Neural progenitor cell (in vitro differentiated cells): ENCODE data around the gene SEPTIN8. TPM values are rescaled to one million over a fixed set of nuclear protein-coding genes. Genes with fewer than 3 reads are reported as not detected.

Experiments
- DNase-seq: peaks from one replicate; pipeline ENCODE4 v3.0.0-alpha.2; 2016; ENCODE audit warnings: low spot score
- H2AFZ ChIP-seq: fragments of 200-600 bp; sonication (generic); replicated peaks from 2 replicates; pipeline ENCODE4 v1.6.1; 2016; ENCODE audit warnings: antibody characterized with exemption
- H3F3A ChIP-seq: fragments of 200-600 bp; sonication (generic); 2 replicates; pipeline ENCODE4 v1.6.1; 2016; ENCODE audit warnings: antibody characterized with exemption, low read depth
- H3K27ac ChIP-seq: fragments of 200-600 bp; sonication (generic); 2 replicates; pipeline ENCODE4 v1.5.1; 2016; ENCODE audit warnings: mild to moderate bottlenecking
- H3K27me3 ChIP-seq: fragments of 200-600 bp; sonication (generic); 2 replicates; pipeline ENCODE4 v1.6.1; 2016; ENCODE audit warnings: mild to moderate bottlenecking, moderate library complexity
- H3K36me3 ChIP-seq: fragments of 200-600 bp; sonication (generic); 2 replicates; pipeline ENCODE4 v1.5.1; 2016
- H3K4me1 ChIP-seq: fragments of 200-600 bp; sonication (generic); 2 replicates; pipeline ENCODE4 v1.6.1; 2016; ENCODE audit warnings: mixed run types
- H3K4me2 ChIP-seq: fragments of 200-600 bp; sonication (generic); 2 replicates; pipeline ENCODE4 v1.6.1; 2016
- H3K4me3 ChIP-seq: fragments of 200-600 bp; sonication (generic); 2 replicates; pipeline ENCODE4 v1.5.1; 2016
- H3K79me2 ChIP-seq: fragments of 200-600 bp; sonication (generic); 2 replicates; pipeline ENCODE4 v1.6.1; 2016; ENCODE audit warnings: low read depth
- H3K9ac ChIP-seq: fragments of 200-600 bp; sonication (generic); 2 replicates; pipeline ENCODE4 v1.6.1; 2016
- H3K9me3 ChIP-seq: fragments of 200-600 bp; sonication (generic); 2 replicates; pipeline ENCODE4 v1.5.1; 2016; ENCODE audit warnings: low read depth
- H4K20me1 ChIP-seq: fragments of 200-600 bp; sonication (generic); 2 replicates; pipeline ENCODE4 v1.6.1; 2016; ENCODE audit warnings: low read depth
- H3K27ac Mint-ChIP-seq: 3 replicates; pipeline ENCODE4 v1.8.0; 2021; ENCODE audit warnings: mixed read lengths
- H3K27me3 Mint-ChIP-seq: 2 replicates; pipeline ENCODE4 v1.8.0; 2022; ENCODE audit warnings: low read depth, mild to moderate bottlenecking, inconsistent platforms, moderate library complexity, mixed read lengths; ENCODE audit not compliant: insufficient read depth
- H3K36me3 Mint-ChIP-seq: 3 replicates; pipeline ENCODE4 v1.8.0; 2021; ENCODE audit warnings: mixed read lengths
- H3K4me1 Mint-ChIP-seq: 3 replicates; pipeline ENCODE4 v1.8.0; 2021; ENCODE audit warnings: mixed read lengths
- H3K4me3 Mint-ChIP-seq: 3 replicates; pipeline ENCODE4 v1.8.0; 2021; ENCODE audit warnings: mild to moderate bottlenecking, moderate library complexity, mixed read lengths
- H3K9me3 Mint-ChIP-seq: 3 replicates; pipeline ENCODE4 v1.8.0; 2020; ENCODE audit warnings: mixed read lengths
- EZH2 ChIP-seq: fragments of 200-600 bp; sonication (generic); IDR thresholded peaks from 2 replicates; pipeline ENCODE4 v1.6.1; 2017; ENCODE audit warnings: antibody characterized with exemption, mild to moderate bottlenecking, moderate library complexity
- EZH2phosphoT487 ChIP-seq: fragments of 200-600 bp; sonication (generic); IDR thresholded peaks from 2 replicates; pipeline ENCODE4 v1.6.1; 2017; ENCODE audit warnings: antibody characterized with exemption
- total RNA-seq: library from RNA; depleted of rRNA; stranded (reverse); fragments of >200 nt; gene quantifications from 2 replicates; pipeline ENCODE4 v1.2.3, GENCODE V29; 2015; ENCODE audit warnings: low replicate concordance
- TF ChIP-seq, protein P1 (sequence below): fragments of 200-600 bp; sonication (generic); IDR thresholded peaks from 2 replicates; pipeline ENCODE4 v1.5.1; 2017; ENCODE audit warnings: antibody characterized with exemption, mild to moderate bottlenecking

SEPTIN8 gene
- total RNA-seq, 1 donor from 2014 or later: 39.9 TPM

DNA sequence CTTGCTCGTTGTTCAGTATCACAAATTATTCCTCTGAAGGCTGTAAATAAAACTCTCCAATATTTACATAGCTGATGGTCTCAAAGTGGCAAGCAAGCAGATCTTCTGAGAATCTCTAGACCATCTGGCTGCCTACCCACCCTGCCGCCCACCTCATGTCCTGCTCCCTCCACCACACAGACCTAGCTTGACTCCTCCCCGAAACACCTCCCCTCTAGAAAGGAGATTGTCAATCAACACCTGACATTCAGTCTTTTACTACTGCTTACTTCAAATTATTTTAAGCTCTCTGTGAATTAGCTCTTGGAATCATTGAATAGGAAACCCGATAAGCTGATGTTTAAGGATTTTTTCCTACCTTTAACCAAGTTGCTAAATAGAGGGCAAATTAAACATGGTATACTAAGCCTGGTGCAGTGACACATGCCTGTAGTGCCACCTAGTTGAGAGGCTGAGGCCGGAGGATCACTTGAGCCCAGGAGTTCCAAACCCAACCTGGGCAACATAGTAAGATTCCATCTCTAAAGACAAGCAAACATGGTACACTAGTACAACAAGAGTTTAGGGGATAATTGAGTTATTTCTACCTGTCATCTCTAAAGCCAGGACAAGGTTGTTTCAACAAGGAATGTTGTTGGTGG, 25.1 kb upstream of the SEPTIN8 start:
- H3K4me1 ChIP-seq: peaks cover 14% of the 10 kb centered on the region
- H3K4me2 ChIP-seq: no peak overlapping the region
- H3K27ac Mint-ChIP-seq: no peak overlapping the region
- no peak for DNase-seq
- TF ChIP-seq EZH2phosphoT487 (no peak), EZH2 (no peak)
- TF ChIP-seq, protein P1, sequence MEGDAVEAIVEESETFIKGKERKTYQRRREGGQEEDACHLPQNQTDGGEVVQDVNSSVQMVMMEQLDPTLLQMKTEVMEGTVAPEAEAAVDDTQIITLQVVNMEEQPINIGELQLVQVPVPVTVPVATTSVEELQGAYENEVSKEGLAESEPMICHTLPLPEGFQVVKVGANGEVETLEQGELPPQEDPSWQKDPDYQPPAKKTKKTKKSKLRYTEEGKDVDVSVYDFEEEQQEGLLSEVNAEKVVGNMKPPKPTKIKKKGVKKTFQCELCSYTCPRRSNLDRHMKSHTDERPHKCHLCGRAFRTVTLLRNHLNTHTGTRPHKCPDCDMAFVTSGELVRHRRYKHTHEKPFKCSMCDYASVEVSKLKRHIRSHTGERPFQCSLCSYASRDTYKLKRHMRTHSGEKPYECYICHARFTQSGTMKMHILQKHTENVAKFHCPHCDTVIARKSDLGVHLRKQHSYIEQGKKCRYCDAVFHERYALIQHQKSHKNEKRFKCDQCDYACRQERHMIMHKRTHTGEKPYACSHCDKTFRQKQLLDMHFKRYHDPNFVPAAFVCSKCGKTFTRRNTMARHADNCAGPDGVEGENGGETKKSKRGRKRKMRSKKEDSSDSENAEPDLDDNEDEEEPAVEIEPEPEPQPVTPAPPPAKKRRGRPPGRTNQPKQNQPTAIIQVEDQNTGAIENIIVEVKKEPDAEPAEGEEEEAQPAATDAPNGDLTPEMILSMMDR: no peak
- H3K9me3 Mint-ChIP-seq: peaks cover 3% of the 10 kb centered on the region
- no peaks in the 10 kb centered on the region for H3F3A ChIP-seq
- H3K9me3 ChIP-seq: no peaks in the 10 kb centered on the region
- H3K4me3 ChIP-seq: no peak overlapping the region
- no peak overlapping the region for H3K27ac ChIP-seq
- H3K36me3 ChIP-seq: no peaks in the 10 kb centered on the region
- H3K4me3 Mint-ChIP-seq: no peak overlapping the region
- H2AFZ ChIP-seq: no peak overlapping the region
- H3K4me1 Mint-ChIP-seq: peaks cover 9% of the 10 kb centered on the region
- H3K27me3 Mint-ChIP-seq: peaks cover 6% of the 10 kb centered on the region
- H3K79me2 ChIP-seq: no peaks in the 10 kb centered on the region
- H3K27me3 ChIP-seq: no peaks in the 10 kb centered on the region
- H3K9ac ChIP-seq: no peak overlapping the region
- H3K36me3 Mint-ChIP-seq: no peaks in the 10 kb centered on the region
- H4K20me1 ChIP-seq: no peaks in the 10 kb centered on the region

DNA sequence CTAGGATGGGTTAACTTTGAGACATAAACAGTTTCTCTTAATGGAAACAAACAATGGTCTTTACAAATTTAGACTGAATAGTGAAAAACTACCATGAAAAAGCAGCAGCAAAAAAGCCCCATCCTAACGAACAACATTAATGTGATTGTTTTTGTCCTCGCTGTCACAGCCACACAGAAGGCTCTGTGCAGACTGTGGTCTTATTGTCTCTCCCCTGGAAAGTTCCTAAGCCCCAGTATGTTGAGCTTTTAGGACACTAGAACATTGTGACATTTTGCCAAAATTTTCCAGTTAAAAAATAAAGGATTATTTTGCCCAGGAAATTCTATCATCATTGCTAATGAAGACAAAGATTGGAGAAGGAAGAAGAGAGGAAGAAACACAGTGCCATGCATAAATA, 23.5 kb upstream of the SEPTIN8 start:
- Mint-ChIP-seq H3K27ac (no peak overlapping the region), H3K4me3 (no peak overlapping the region)
- H3K27ac ChIP-seq: no peak overlapping the region

DNA sequence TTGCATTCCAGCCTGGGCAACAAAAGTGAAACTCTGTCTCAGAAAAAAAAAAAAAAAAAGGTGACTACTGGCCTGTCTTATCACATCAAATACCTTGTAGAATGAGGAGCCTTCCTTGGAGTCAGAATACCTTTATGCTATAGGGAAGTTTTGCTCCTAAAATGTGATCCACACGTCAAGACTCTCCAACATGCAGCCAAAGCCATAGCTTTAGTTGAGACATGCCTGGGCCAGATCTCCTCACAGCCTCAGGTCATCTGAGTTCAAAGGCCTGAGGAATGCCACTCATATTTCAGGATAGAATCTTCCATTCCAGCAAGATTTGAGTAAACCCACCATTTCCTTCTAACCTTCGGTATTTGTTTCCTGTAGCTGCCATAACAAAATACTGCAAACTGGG, 22.4 kb upstream of the SEPTIN8 start:
- H3K4me1 Mint-ChIP-seq: no peaks in the 10 kb centered on the region
- no peak overlapping the region for H3K27ac Mint-ChIP-seq

More for the DNA sequence above, 23.5 kb upstream of the SEPTIN8 start:
- Mint-ChIP-seq H3K9me3 (peaks cover 3% of the 10 kb centered on the region), H3K4me1 (no peaks in the 10 kb centered on the region), H3K36me3 (no peaks in the 10 kb centered on the region), H3K27me3 (peaks cover 4% of the 10 kb centered on the region)
- Histone ChIP-seq H3K27me3 (no peaks in the 10 kb centered on the region), H3K79me2 (no peaks in the 10 kb centered on the region), H3F3A (no peaks in the 10 kb centered on the region), H2AFZ (peak overlapping the region; percentile 40), H4K20me1 (no peaks in the 10 kb centered on the region), H3K4me3 (no peak overlapping the region), H3K9ac (no peak overlapping the region), H3K4me1 (peaks cover 9% of the 10 kb centered on the region), H3K4me2 (no peak overlapping the region), H3K36me3 (no peaks in the 10 kb centered on the region), H3K9me3 (no peaks in the 10 kb centered on the region)
- TF ChIP-seq EZH2 (no peak), EZH2phosphoT487 (no peak)
- TF ChIP-seq, protein P1: no peak
- no peak for DNase-seq

More for the DNA sequence above, 22.4 kb upstream of the SEPTIN8 start:
- Mint-ChIP-seq H3K27me3 (peaks cover 4% of the 10 kb centered on the region), H3K36me3 (no peaks in the 10 kb centered on the region), H3K4me3 (no peak overlapping the region), H3K9me3 (peaks cover 3% of the 10 kb centered on the region)
- Histone ChIP-seq H3F3A (no peaks in the 10 kb centered on the region), H3K9ac (no peak overlapping the region), H3K27me3 (no peaks in the 10 kb centered on the region), H3K4me3 (no peak overlapping the region), H2AFZ (no peak overlapping the region), H3K79me2 (no peaks in the 10 kb centered on the region), H3K4me2 (no peak overlapping the region), H3K4me1 (peaks cover 9% of the 10 kb centered on the region), H3K36me3 (no peaks in the 10 kb centered on the region), H4K20me1 (no peaks in the 10 kb centered on the region), H3K27ac (no peak overlapping the region), H3K9me3 (no peaks in the 10 kb centered on the region)
- no peak for DNase-seq
- no peak for TF ChIP-seq EZH2
- TF ChIP-seq EZH2phosphoT487: no peak
- TF ChIP-seq, protein P1: no peak
